Gastrocnemius medialis (tissue), 4 donors: Measurements from ENCODE around the gene NARF. TPM values are rescaled to one million over a fixed set of nuclear protein-coding genes. Genes with fewer than 3 reads are reported as not detected.
A peak's percentile ranks its signal among the peaks of the same experiment; 100 is the strongest.
"Not testable (repeated sequence)": the region's sequence is repeated elsewhere in the genome, so short reads cannot be mapped to it uniquely, and the experiment has no call there.

Source experiments
- ATAC-seq, 2 donors: fragments of 150-250 bp; one replicate each; pipeline ENCODE4 v1.9.1; 2016
- DNase-seq, 2 donors: peaks; one replicate each; pipeline ENCODE4 v3.0.0-alpha.2; 2019
- H3K27ac ChIP-seq, 4 donors: fragments of 200-600 bp; sonication (generic); 1 replicate in 1 of 4; 2 replicates in 3 of 4; pipeline ENCODE4 v1.5.1; 2016 to 2018; ENCODE audit warnings: mild to moderate bottlenecking in 2 of 4, moderate library complexity in 1 of 4
- H3K27me3 ChIP-seq, 3 donors: fragments of 200-600 bp; sonication (generic) in 2 of 3; 1 replicate in 1 of 3; 2 replicates in 2 of 3; pipeline versions ENCODE4 v1.5.1 to v1.6.0; 2016 to 2019; ENCODE audit warnings: mild to moderate bottlenecking in 1 of 3, moderate library complexity in 1 of 3
- H3K36me3 ChIP-seq, 2 donors: fragments of 200-600 bp; sonication (generic) in 1 of 2; one replicate each; pipeline ENCODE4 v1.5.1; 2017 to 2018
- H3K4me1 ChIP-seq, 2 donors: fragments of 200-600 bp; sonication (generic) in 1 of 2; one replicate each; pipeline ENCODE4 v1.5.1; 2016 to 2017; ENCODE audit warnings: mild to moderate bottlenecking in 2 of 2
- H3K4me3 ChIP-seq, 4 donors: fragments of 200-600 bp; sonication (generic) in 3 of 4; 1 replicate in 1 of 4; 2 replicates in 3 of 4; pipeline ENCODE4 v1.5.1; 2016 to 2019; ENCODE audit warnings: mild to moderate bottlenecking in 2 of 4
- H3K9me3 ChIP-seq, 3 donors: fragments of 200-600 bp; sonication (generic) in 2 of 3; 1 replicate in 1 of 3; 2 replicates in 2 of 3; pipeline ENCODE4 v1.5.1; 2016 to 2019
- POLR2A ChIP-seq, 2 donors: fragments of 450-650 bp; IDR thresholded peaks; one replicate each; pipeline ENCODE4 v1.6.1; 2017; ENCODE audit warnings: antibody characterized with exemption in 2 of 2, mild to moderate bottlenecking in 2 of 2, moderate library complexity in 2 of 2
- in situ Hi-C, 4 donors: fragments of 200-750 bp; cut with MboI; loops; one replicate each; pipeline versions ENCODE4 v1.15.0 to v1.8.0; 2017; ENCODE audit warnings: low sequenced_read_pairs in 4 of 4
- intact Hi-C: fragments of 100-400 bp; cut with DNase I; formaldehyde crosslinking; loops from one replicate; pipeline ENCODE4 v1.15.1; 2023; ENCODE audit warnings: low total_unique reads
- total RNA-seq, 4 donors: library from RNA; depleted of rRNA; stranded (reverse); fragments of >200 nt; gene quantifications; one replicate each; pipeline versions ENCODE4 v1.1.0 to v1.2.3, GENCODE V29; 2016
- TF ChIP-seq, protein P1 (sequence below), 5 experiments: fragments of 450-650 bp in 3 of 5; fragments of 200-600 bp in 2 of 5; sonication (generic) in 2 of 5; IDR thresholded peaks in 4 of 5; conservative IDR thresholded peaks in 1 of 5; 1 replicate in 4 of 5; 2 replicates in 1 of 5; pipeline ENCODE4 v1.5.1; 2016 to 2019; ENCODE audit warnings: antibody characterized with exemption in 5 of 5, mild to moderate bottlenecking in 3 of 5, moderate library complexity in 3 of 5

NARF gene
- total RNA-seq, 4 donors from 2014 or later, result 29.6 to 63.4 (median 49.0) TPM

- H3K9me3 ChIP-seq, result no peaks in the 10 kb centered on the region
- H3K27me3 ChIP-seq, result no peaks in the 10 kb centered on the region
- in situ Hi-C loops (no loop called here), intact Hi-C loops (loop anchor here (1.0 to 10.0 kb wide), 4 partner anchors 35 to 534 kb away; partner anchors contain the start of genes FOXK2 and MAFG)
- DNase-seq, result no peak
- TF ChIP-seq, protein P1, sequence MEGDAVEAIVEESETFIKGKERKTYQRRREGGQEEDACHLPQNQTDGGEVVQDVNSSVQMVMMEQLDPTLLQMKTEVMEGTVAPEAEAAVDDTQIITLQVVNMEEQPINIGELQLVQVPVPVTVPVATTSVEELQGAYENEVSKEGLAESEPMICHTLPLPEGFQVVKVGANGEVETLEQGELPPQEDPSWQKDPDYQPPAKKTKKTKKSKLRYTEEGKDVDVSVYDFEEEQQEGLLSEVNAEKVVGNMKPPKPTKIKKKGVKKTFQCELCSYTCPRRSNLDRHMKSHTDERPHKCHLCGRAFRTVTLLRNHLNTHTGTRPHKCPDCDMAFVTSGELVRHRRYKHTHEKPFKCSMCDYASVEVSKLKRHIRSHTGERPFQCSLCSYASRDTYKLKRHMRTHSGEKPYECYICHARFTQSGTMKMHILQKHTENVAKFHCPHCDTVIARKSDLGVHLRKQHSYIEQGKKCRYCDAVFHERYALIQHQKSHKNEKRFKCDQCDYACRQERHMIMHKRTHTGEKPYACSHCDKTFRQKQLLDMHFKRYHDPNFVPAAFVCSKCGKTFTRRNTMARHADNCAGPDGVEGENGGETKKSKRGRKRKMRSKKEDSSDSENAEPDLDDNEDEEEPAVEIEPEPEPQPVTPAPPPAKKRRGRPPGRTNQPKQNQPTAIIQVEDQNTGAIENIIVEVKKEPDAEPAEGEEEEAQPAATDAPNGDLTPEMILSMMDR (IDR thresholded peaks at IDR 0.05 in 4 of 5, conservative IDR thresholded peaks at IDR 0.05 in 1 of 5), result no peak
- no peak for TF ChIP-seq POLR2A (IDR thresholded peaks at IDR 0.05)
- ATAC-seq, result peak in 1 of 2 donors; percentile 0
- H3K36me3 ChIP-seq, result peaks cover 0 to 36% of the 10 kb centered on the region in 2 donors
- peak overlapping the region; percentile 75 to 98 (median 80) for H3K4me3 ChIP-seq
- H3K27ac ChIP-seq, result peak overlapping the region; percentile 99 to 100 (median 100)
- peaks cover 16 to 21% of the 10 kb centered on the region in 2 donors for H3K4me1 ChIP-seq
These were observed 414 bp downstream of the NARF start for GRCh38 chr17:82458885-82459424.

DNA sequence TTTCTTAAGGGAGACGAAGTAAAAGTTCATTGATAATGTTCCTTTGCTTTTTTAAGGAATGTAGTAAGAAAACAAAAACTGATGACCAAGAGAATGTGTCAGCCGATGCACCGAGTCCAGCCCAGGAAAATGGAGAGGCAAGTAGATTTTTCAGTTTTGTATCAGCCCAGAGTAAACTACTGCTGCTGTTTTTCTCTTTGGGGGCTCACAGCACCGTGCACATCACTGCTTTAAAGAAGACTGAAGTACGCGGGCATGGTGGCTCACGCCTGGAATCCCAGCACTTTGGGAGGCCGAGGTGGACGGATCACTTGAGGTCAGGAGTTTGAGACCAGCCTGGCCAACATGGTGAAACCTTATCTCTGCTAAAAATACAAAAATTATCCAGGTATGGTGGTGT, 1.4 kb downstream of the NARF start:
- H3K4me3 ChIP-seq, H3K27me3 ChIP-seq, DNase-seq, H3K9me3 ChIP-seq, H3K27ac ChIP-seq, ATAC-seq, in situ Hi-C loops: not testable (repeated sequence)
- intact Hi-C loops, result loop anchor here (2.0 to 10.0 kb wide), 2 partner anchors 95 to 535 kb away; partner anchors contain the start of gene MAFG
- Histone ChIP-seq H3K4me1 (peaks cover 16 to 21% of the 10 kb centered on the region in 2 donors), H3K36me3 (peaks cover 0 to 46% of the 10 kb centered on the region in 2 donors)

DNA sequence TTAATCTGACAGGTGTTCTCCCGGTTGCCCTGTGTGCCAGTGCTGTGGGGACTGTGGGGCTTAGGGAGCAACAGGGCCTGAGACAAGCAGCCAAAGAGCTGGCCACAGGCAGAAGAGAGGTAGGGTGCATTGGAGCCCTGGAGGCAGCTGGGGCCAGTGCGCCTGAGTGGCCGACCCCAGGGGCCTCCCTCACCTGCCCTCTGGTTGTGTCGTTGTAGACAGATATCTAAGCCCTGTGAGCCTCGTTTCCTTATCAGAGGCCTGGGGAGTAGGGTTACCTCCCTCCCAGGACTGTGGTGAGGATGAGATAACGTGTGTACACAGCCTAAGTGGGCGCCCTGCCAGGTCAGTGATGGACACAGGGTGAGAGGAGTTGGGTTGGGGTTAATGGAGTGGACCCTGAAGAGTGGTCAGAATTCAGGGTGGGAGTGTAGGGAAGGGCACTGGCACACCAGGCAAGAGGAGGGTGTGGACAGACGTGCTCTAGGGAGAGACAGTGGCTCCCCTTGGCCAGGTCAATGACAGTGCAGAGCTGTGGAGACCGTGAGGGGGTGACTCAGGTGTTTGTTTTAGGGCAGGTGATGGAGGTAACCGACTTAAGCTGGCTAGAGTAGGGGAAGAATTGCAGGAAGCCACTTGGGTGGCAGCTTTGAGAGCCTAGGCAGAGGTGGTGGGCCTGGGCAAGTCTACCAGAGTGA, 3.4 kb downstream of the NARF start:
- intact Hi-C loops (no loop called here), in situ Hi-C loops (no loop called here)
- TF ChIP-seq, protein P1 (IDR thresholded peaks at IDR 0.05 in 4 of 5, conservative IDR thresholded peaks at IDR 0.05 in 1 of 5), result no peak
- TF ChIP-seq POLR2A (IDR thresholded peaks at IDR 0.05), result no peak
- Histone ChIP-seq H3K4me1 (peaks cover 15 to 17% of the 10 kb centered on the region in 2 donors), H3K9me3 (no peaks in the 10 kb centered on the region), H3K4me3 (no peak overlapping the region), H3K27me3 (no peaks in the 10 kb centered on the region), H3K36me3 (peaks cover 0 to 60% of the 10 kb centered on the region in 2 donors), H3K27ac (no peak overlapping the region)
- ATAC-seq (no peak), DNase-seq (no peak)

DNA sequence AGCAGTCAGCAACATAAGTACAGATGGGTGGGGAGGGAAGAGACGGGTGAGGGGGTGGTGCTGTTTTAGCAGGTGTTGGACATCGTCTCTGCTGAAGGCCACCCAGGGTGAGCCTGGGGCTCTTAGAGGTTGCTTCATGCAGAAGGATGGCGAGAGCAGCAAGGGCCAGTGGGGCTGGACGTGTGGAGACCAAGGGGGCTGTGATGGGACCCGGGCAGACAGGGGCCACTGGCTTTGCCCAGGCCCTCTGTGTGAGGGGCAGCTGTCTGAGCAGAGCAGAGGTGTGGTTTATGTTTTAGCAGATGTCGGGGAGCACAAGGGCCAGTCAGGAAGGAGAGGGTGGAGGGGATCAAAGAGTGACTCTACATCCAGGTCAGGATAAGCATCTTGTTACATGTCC, 4.8 kb downstream of the NARF start:
- no peak for DNase-seq
- Histone ChIP-seq H3K27me3 (no peaks in the 10 kb centered on the region), H3K4me1 (peaks cover 7 to 9% of the 10 kb centered on the region in 2 donors), H3K9me3 (no peaks in the 10 kb centered on the region), H3K4me3 (no peak overlapping the region), H3K36me3 (peaks cover 0 to 74% of the 10 kb centered on the region in 2 donors), H3K27ac (no peak overlapping the region)
- in situ Hi-C loops (no loop called here), intact Hi-C loops (no loop called here)
- no peak for ATAC-seq
- TF ChIP-seq POLR2A (IDR thresholded peaks at IDR 0.05), result no peak
- TF ChIP-seq, protein P1 (IDR thresholded peaks at IDR 0.05 in 4 of 5, conservative IDR thresholded peaks at IDR 0.05 in 1 of 5), result no peak

DNA sequence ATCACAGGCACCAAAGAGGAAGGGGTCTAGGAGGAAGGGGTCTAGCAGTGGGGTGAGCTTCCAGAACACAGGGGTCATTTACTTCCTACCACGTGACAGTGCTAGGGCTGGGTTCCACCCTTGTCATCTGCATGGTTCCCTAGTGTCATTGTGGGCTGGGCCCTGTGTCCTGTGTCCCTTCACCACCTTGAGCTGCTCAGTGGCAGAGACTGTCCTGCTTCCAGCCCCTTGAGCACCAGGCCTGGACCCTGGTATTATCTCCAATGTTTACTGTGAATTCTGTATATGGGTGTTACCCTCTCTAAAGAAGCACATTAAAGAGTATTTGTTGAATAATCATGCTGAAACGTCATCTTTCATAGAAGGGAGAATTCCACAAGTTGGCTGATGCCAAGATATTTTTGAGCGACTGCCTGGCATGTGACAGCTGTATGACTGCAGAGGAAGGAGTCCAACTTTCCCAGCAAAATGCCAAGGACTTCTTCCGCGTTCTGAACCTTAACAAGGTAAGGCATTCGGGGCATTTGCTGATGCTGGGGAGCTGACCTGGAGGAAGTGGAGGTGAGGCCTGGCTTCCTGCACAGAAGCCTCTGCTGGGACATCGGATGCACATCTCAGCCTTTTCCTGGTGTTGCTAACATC, 5.5 kb downstream of the NARF start:
- no peak overlapping the region for H3K27ac ChIP-seq
- peaks cover 0 to 80% of the 10 kb centered on the region in 2 donors for H3K36me3 ChIP-seq
- H3K4me3 ChIP-seq, result no peak overlapping the region
- TF ChIP-seq, protein P1 (IDR thresholded peaks at IDR 0.05 in 4 of 5, conservative IDR thresholded peaks at IDR 0.05 in 1 of 5), result no peak
- no peak for TF ChIP-seq POLR2A (IDR thresholded peaks at IDR 0.05)
- DNase-seq, result no peak
- intact Hi-C loops (no loop called here), in situ Hi-C loops (no loop called here)
- no peak for ATAC-seq
- no peaks in the 10 kb centered on the region for H3K9me3 ChIP-seq
- H3K27me3 ChIP-seq, result no peaks in the 10 kb centered on the region
- peaks cover 7% of the 10 kb centered on the region in 2 donors for H3K4me1 ChIP-seq
